Sciatic nerve (tissue), 2 donors: ENCODE data around the gene DEK. TPM values are rescaled to one million over a fixed set of nuclear protein-coding genes. Genes with fewer than 3 reads are reported as not detected.
"Not testable (repeated sequence)": the region's sequence is repeated elsewhere in the genome, so short reads cannot be mapped to it uniquely, and the experiment has no call there.

ENCODE experiments used
- ATAC-seq: fragments of 200-7000 bp; cut with Tn5 transposase; one replicate; pipeline ENCODE4 v1.9.1; 2020; ENCODE audit warnings: mild to moderate bottlenecking, moderate library complexity
- DNase-seq: peaks from one replicate; pipeline ENCODE4 v3.0.0-alpha.2; 2020; ENCODE audit warnings: low spot score
- intact Hi-C: fragments of 100-400 bp; cut with DNase I; formaldehyde crosslinking; loops from one replicate; pipeline ENCODE4 v1.14.2; 2022
- total RNA-seq: library from RNA; stranded (reverse); fragmentation: NEBNext Ultra II Directional; extraction: Animal tissue kit (Norgen Biotek cat#: 25700); gene quantifications from one replicate; pipeline ENCODE4 v1.2.1, GENCODE V29; 2021
- donor health status: DM: no; HTN: no; CAD: no.
- donor health status: DM: no; HTN: no; CAD: no.

The DEK gene
- total RNA-seq = 85.3 TPM

GRCh38 chr6:18264219-18264922, at the start of gene DEK:
Gene DEK (minus strand): TSS chr6:18264530. CDS start chr6:18263987, 543 bp downstream.
- intact Hi-C loops = no loop called here

GRCh38 chr6:18312368-18312767, 48.0 kb upstream of the DEK start:
- intact Hi-C loops = no loop called here
- DNase-seq = no peak
- ATAC-seq = no peak

More at GRCh38 chr6:18264219-18264922, at the start of gene DEK:
- peak; percentile 91 for DNase-seq
- ATAC-seq = peak; percentile 84

GRCh38 chr6:18310010-18310409, 45.7 kb upstream of the DEK start:
- ATAC-seq, DNase-seq, intact Hi-C loops: not testable (repeated sequence)

GRCh38 chr6:18309046-18309445, 44.7 kb upstream of the DEK start:
- no peak for DNase-seq
- ATAC-seq = no peak
- intact Hi-C loops = no loop called here

- no peak for ATAC-seq
- intact Hi-C loops = no loop called here
- no peak for DNase-seq
Measured at GRCh38 chr6:18308070-18308735, 43.9 kb upstream of the DEK start.

- DNase-seq (no peak), ATAC-seq (no peak)
- intact Hi-C loops = no loop called here
Measured at GRCh38 chr6:18306977-18307376, 42.6 kb upstream of the DEK start.

GRCh38 chr6:18302561-18303439, 38.5 kb upstream of the DEK start:
- no peak for ATAC-seq
- intact Hi-C loops = no loop called here

GRCh38 chr6:18293076-18293904, 29.0 kb upstream of the DEK start:
- DNase-seq (no peak), ATAC-seq (no peak)
- intact Hi-C loops = no loop called here

More at GRCh38 chr6:18302561-18303439, 38.5 kb upstream of the DEK start:
- DNase-seq = no peak

- intact Hi-C loops = no loop called here
- DNase-seq (no peak), ATAC-seq (no peak)
Measured at GRCh38 chr6:18289283-18289682, 25.0 kb upstream of the DEK start.

GRCh38 chr6:18284261-18284660, 19.9 kb upstream of the DEK start:
- ATAC-seq (no peak), DNase-seq (no peak)
- intact Hi-C loops = no loop called here

- intact Hi-C loops = no loop called here
- DNase-seq (no peak), ATAC-seq (no peak)
Measured at GRCh38 chr6:18281564-18281963, 17.2 kb upstream of the DEK start.

GRCh38 chr6:18280084-18280483, 15.8 kb upstream of the DEK start:
- intact Hi-C loops = no loop called here
- no peak for DNase-seq
- ATAC-seq = no peak

GRCh38 chr6:18279422-18279821, 15.1 kb upstream of the DEK start:
- intact Hi-C loops = no loop called here
- no peak for DNase-seq
- ATAC-seq = no peak

GRCh38 chr6:18277237-18278006, 13.1 kb upstream of the DEK start:
- intact Hi-C loops = no loop called here
- ATAC-seq = no peak
- no peak for DNase-seq

GRCh38 chr6:18276610-18277236, 12.4 kb upstream of the DEK start:
- no peak for DNase-seq
- no peak for ATAC-seq
- intact Hi-C loops = no loop called here

- DNase-seq = no peak
- no peak for ATAC-seq
- intact Hi-C loops = no loop called here
Measured at GRCh38 chr6:18270216-18270615, 5.9 kb upstream of the DEK start.

GRCh38 chr6:18269717-18270116, 5.4 kb upstream of the DEK start:
- DNase-seq (no peak), ATAC-seq (no peak)
- intact Hi-C loops = no loop called here

GRCh38 chr6:18269253-18269652, 4.9 kb upstream of the DEK start:
- intact Hi-C loops = no loop called here
- no peak for DNase-seq

More at GRCh38 chr6:18269253-18269652, 4.9 kb upstream of the DEK start:
- ATAC-seq = no peak
